ENCODE results near the gene ATG9B. TPM values are rescaled to one million over a fixed set of nuclear protein-coding genes. Genes with fewer than 3 reads are reported as not detected.

Gene ATG9B
- total RNA-seq, 1 donor from 2014 or later: not detected

- ATAC-seq (no peak), DNase-seq (ENCODE audit: low spot score) (no peak)
Observed at GRCh38 chr7:151006590-151007300, 17.5 kb downstream of the ATG9B start.

GRCh38 chr7:151005566-151005965 lies 18.7 kb downstream of the ATG9B start:
- ATAC-seq: no peak
- DNase-seq (ENCODE audit: low spot score): no peak

GRCh38 chr7:151003572-151003971 lies 20.7 kb downstream of the ATG9B start:
- DNase-seq (ENCODE audit: low spot score): no peak
- no peak for ATAC-seq

- ATAC-seq (no peak), DNase-seq (ENCODE audit: low spot score) (no peak)
Observed at GRCh38 chr7:151001546-151001945, 22.7 kb downstream of the ATG9B start.

GRCh38 chr7:151000897-151001495 lies 23.3 kb downstream of the ATG9B start:
- no peak for ATAC-seq

GRCh38 chr7:150999497-151000230 lies 24.6 kb downstream of the ATG9B start:
- ATAC-seq: no peak
- DNase-seq (ENCODE audit: low spot score): no peak

More at GRCh38 chr7:151000897-151001495, 23.3 kb downstream of the ATG9B start:
- no peak for DNase-seq (ENCODE audit: low spot score)

- ATAC-seq: no peak
- DNase-seq (ENCODE audit: low spot score): no peak
Observed at GRCh38 chr7:150999001-150999400, 25.3 kb downstream of the ATG9B start.

GRCh38 chr7:150998341-150998740 lies 26.0 kb downstream of the ATG9B start:
- DNase-seq (ENCODE audit: low spot score) (no peak), ATAC-seq (no peak)

- ATAC-seq (no peak), DNase-seq (ENCODE audit: low spot score) (no peak)
Observed at GRCh38 chr7:150997817-150998216, 26.5 kb downstream of the ATG9B start.

- ATAC-seq (no peak), DNase-seq (ENCODE audit: low spot score) (no peak)
Observed at GRCh38 chr7:150997075-150997511, 27.2 kb downstream of the ATG9B start.

- DNase-seq (ENCODE audit: low spot score): no peak
- ATAC-seq: peak; percentile 11
Observed at GRCh38 chr7:150996376-150997074, 27.8 kb downstream of the ATG9B start.

- ATAC-seq (no peak), DNase-seq (ENCODE audit: low spot score) (no peak)
Observed at GRCh38 chr7:150994838-150995510, 29.3 kb downstream of the ATG9B start.

- peak; percentile 64 for ATAC-seq
Observed at GRCh38 chr7:150994141-150994837, 30.0 kb downstream of the ATG9B start.

GRCh38 chr7:150993511-150993910 lies 30.8 kb downstream of the ATG9B start:
- no peak for DNase-seq (ENCODE audit: low spot score)
- ATAC-seq: peak; percentile 50

More at GRCh38 chr7:150994141-150994837, 30.0 kb downstream of the ATG9B start:
- no peak for DNase-seq (ENCODE audit: low spot score)

- peak; percentile 58 for ATAC-seq
- DNase-seq (ENCODE audit: low spot score): no peak
Observed at GRCh38 chr7:150992833-150993302, 31.4 kb downstream of the ATG9B start.

- no peak for DNase-seq (ENCODE audit: low spot score)
- ATAC-seq: no peak
Observed at GRCh38 chr7:150992051-150992640, 32.1 kb downstream of the ATG9B start.

GRCh38 chr7:150990416-150991186 lies 33.7 kb downstream of the ATG9B start, which contains the start of gene NOS3:
NOS3 (plus strand) TSS chr7:150991017; CDS start chr7:150993804, 2,787 bp downstream.
- no peak for DNase-seq (ENCODE audit: low spot score)
- no peak for ATAC-seq

GRCh38 chr7:150989456-150989855 lies 34.8 kb downstream of the ATG9B start:
- ATAC-seq (no peak), DNase-seq (ENCODE audit: low spot score) (no peak)
